Right renal pelvis (tissue), 4 donors: Measurements from ENCODE around the gene TMEM209. TPM values are rescaled to one million over a fixed set of nuclear protein-coding genes. Genes with fewer than 3 reads are reported as not detected.
"Not testable (repeated sequence)": the region's sequence is repeated elsewhere in the genome, so short reads cannot be mapped to it uniquely, and the experiment has no call there.

Experiments
- DNase-seq, 4 donors: peaks; one replicate each; pipeline ENCODE4 v3.0.0-alpha.2; 2013; ENCODE audit warnings: low read depth in 4 of 4, low spot score in 3 of 4, missing footprints in 1 of 4
- polyA plus RNA-seq, 4 donors: library from polyadenylated mRNA; unstranded; fragments of 120-200 nt; gene quantifications; one replicate each; pipeline ENCODE4 v1.2.1, GENCODE V29; 2013; ENCODE audit not compliant: insufficient read length in 4 of 4

Gene TMEM209
- polyA plus RNA-seq, 4 donors: 23.2 to 29.6 (median 28.9) TPM

- no peak for DNase-seq
Observed at GRCh38 chr7:130178251-130178650, 27.0 kb downstream of the TMEM209 start.

GRCh38 chr7:130174237-130174959 lies 30.8 kb downstream of the TMEM209 start:
- no peak for DNase-seq

- no peak for DNase-seq
Observed at GRCh38 chr7:130162196-130162595, 43.0 kb downstream of the TMEM209 start.

- no peak for DNase-seq
Observed at GRCh38 chr7:130160455-130160854, 44.8 kb downstream of the TMEM209 start.

GRCh38 chr7:130160023-130160422 lies 45.2 kb downstream of the TMEM209 start:
- no peak for DNase-seq

GRCh38 chr7:130157700-130158099 lies 47.5 kb downstream of the TMEM209 start:
- DNase-seq: no peak

GRCh38 chr7:130156140-130156539 lies 49.1 kb downstream of the TMEM209 start:
- DNase-seq: no peak

- no peak for DNase-seq
Observed at GRCh38 chr7:130154501-130155317, 50.5 kb downstream of the TMEM209 start.

GRCh38 chr7:130154131-130154500 lies 51.1 kb downstream of the TMEM209 start:
- DNase-seq: no peak

- DNase-seq: no peak
Observed at GRCh38 chr7:130153211-130153908, 51.8 kb downstream of the TMEM209 start.

GRCh38 chr7:130152493-130153210 lies 52.6 kb downstream of the TMEM209 start:
- no peak for DNase-seq

- no peak for DNase-seq
Observed at GRCh38 chr7:130151591-130152492, 53.4 kb downstream of the TMEM209 start.

GRCh38 chr7:130150587-130150986 lies 54.6 kb downstream of the TMEM209 start:
- no peak for DNase-seq

GRCh38 chr7:130149281-130150139 lies 55.7 kb downstream of the TMEM209 start:
- no peak for DNase-seq

GRCh38 chr7:130148561-130148960 lies 56.6 kb downstream of the TMEM209 start:
- no peak for DNase-seq

GRCh38 chr7:130147710-130148325 lies 57.4 kb downstream of the TMEM209 start:
- no peak for DNase-seq

GRCh38 chr7:130146693-130147405 lies 58.4 kb downstream of the TMEM209 start:
- no peak for DNase-seq

- DNase-seq: not testable (repeated sequence)
Observed at GRCh38 chr7:130146142-130146541, 59.1 kb downstream of the TMEM209 start.
